NCI-H82 treated with DMSO at 0.1 percent for 48 hours (cell line): Measurements from ENCODE around the gene GSTA1.
"Not testable (repeated sequence)": the region's sequence is repeated elsewhere in the genome, so short reads cannot be mapped to it uniquely, and the experiment has no call there.

Source experiments
- DNase-seq: peaks from one replicate; lab custom pipeline; 2025; ENCODE audit not compliant: unreplicated experiment; lab: John Stamatoyannopoulos, UW

Gene GSTA1

DNA sequence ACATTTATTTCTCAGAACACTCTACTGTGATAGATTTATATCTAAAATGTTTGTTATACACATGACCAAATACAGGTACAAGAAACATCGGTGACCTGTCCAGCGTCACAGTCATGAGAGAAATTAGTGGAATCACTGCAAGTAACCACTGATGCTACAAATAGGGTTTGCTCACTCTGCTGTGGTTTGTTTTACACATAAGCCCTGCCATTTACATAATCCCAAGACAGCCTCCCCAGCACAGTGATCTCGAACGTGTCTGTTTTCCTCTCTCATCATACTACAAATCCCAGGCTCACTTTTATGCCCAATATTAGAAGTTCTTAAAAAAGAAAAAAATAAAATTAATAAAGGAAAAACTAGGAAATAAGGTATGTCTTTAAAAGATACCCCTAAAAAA, 6.2 kb upstream of the GSTA1 start:
- DNase-seq: not testable (repeated sequence)

GRCh38 chr6:52808660-52809059, 5.0 kb upstream of the GSTA1 start:
- no peak for DNase-seq

DNA sequence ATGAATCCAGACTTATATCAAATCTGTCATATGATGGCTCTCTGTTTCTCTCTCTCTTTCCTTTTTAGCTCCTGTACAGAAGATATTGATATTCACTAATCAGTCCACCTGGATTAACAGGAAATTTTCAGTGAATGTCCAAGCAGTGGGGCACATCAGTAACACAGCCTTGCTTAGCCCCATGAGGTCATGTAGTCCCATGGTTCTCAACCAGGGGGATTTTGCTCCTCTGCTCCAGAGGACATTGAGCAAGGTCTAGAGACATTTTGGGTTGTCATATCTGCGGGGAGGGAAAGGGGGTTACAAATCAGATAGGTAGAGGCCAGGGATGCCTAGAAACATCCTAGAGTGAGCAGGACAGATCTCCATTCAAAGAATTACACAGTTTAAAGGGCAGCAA, 810 bp downstream of the GSTA1 start:
- DNase-seq: no peak

DNA sequence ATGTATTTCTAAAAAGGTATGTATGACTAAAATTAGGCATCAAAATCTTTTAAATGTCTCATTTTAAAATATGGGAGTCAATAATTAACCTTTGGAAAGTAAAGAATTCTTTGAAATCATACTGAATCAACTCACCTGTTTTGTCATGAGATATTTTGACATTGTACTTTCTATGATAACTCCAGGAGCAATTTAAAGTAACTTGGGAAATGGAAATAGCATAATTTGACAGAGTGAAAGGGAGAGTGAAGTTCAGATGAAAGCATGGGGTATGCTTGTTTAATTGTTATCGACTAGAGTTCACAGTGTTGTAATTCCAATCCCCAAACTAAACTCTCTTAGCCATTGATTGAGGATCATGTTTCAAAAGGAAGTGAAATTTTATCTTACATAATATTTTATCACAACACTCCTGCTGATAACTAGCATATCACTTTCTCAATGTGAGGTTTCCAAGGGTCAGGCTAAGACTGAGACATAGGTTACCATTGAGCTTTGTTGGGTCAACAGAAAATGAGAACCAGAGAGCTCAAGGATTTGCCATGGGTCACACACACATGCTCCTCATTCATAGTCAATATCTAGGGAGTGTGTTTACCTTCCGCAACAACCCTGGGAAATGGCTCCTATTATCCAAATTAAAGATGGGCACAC, 2.3 kb downstream of the GSTA1 start:
- no peak for DNase-seq

DNA sequence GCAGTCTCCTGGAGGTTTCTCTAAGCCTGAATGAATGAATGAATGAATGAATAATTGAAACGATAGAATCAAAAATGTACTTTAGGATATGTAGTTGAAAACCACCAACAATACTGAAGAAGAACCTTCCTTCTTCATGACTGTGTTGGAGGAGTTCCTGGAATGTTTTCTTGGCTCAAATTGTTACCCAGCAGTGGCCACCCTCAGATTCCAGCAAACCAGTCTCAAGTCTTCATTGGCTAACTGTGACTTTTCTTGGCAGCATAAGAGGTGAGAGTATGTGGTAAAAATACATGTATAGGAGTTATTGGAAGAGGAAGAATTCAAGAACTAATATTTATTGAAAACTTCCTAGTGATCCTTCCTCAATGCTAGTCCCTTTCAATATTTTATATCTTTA, 4.3 kb downstream of the GSTA1 start:
- DNase-seq: not testable (repeated sequence)

GRCh38 chr6:52794366-52794765, 9.2 kb downstream of the GSTA1 start:
- DNase-seq: not testable (repeated sequence)

- DNase-seq: no peak
Observed at GRCh38 chr6:52790861-52791260, 12.8 kb downstream of the GSTA1 start.

DNA sequence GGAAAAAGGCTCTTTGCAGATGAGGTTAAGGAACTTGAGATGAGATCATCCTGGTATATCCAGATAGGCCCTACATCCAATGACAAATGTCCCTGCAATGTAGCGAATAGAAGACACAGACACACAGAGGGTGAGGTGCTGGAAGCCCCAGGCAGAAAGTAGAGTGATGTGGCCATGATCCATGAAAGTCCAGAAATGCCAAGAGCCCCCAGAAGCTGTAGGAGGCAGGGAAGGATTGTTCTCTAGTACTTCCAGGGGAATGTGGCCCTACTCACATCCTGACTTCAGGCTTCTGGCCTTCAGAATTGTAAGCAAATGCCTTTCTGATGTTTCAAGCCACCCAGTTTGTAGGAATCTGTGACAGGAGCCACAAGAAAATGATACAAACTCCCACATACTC, 14.0 kb downstream of the GSTA1 start:
- DNase-seq: not testable (repeated sequence)

GRCh38 chr6:52788478-52788877, 15.1 kb downstream of the GSTA1 start:
- no peak for DNase-seq

DNA sequence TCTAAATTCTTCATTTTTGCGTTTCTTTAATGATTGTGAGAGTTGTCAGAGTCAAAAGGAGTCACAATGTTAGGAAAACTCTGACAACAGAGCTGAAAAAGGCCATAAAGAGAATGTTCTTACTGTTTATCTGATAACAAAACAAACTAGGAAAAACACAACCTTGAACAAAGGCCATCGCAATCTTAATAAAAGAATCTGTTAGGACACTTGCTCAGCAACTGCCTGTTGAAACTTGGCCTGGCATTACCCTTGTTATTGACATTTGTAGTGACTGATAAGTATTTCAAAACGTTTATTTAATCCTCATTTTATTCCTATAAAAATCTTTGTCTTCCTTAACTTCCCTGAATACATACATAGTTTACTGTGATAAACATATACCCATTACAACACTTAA, 15.7 kb downstream of the GSTA1 start:
- DNase-seq: no peak

DNA sequence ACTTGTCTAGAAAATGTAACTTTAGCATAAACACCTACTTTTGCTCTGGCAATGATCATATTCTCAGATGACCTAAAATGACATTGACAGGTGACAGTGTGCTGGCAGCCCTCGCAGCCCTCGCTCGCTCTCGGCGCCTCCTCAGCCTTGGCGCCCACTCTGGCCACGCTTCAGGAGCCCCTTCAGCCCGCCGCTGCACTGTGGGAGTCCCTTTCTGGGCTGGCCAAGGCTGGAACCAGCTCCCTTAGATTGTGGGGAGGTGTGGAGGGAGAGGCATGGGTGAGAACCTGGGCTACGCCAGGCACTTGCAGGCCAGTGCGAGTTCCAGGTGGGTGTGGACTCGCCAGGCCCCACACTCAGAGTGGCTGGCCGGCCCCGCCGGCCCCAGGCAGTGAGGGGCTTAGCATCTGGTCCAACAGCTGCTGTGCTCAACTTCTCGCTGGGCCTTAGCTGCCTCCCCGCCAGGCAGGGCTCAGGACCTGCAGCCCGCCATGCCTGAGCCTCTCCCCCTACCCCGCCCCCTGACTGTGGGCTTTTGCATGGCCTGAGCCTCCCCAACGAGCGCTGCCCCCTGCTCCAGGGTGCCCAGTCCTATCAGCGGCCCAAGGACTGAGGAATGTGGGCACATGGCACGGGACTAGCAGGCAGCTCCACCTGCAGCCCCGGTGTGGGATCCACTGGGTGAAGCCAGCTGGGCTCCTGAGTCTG, 17.2 kb downstream of the GSTA1 start:
- no peak for DNase-seq

GRCh38 chr6:52782696-52783274, 20.8 kb downstream of the GSTA1 start:
- not testable (repeated sequence) for DNase-seq

- DNase-seq: not testable (repeated sequence)
Observed at GRCh38 chr6:52782209-52782608, 21.4 kb downstream of the GSTA1 start.

GRCh38 chr6:52779237-52779636, 24.4 kb downstream of the GSTA1 start:
- DNase-seq: no peak

- DNase-seq: not testable (repeated sequence)
Observed at GRCh38 chr6:52776711-52777351, 26.8 kb downstream of the GSTA1 start.

DNA sequence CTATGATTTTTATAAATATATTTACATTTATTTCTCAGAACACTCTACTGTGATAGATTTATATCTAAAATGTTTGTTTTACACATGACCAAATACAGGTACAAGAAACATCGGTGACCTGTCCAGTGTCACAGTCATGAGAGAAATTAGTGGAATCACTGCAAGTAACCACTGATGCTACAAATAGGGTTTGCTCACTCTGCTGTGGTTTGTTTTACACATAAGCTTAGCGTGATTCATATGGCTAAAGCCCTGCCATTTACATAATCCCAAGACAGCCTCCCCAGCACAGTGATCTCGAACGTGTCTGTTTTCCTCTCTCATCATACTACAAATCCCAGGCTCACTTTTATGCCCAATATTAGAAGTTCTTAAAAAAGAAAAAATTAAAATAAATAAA, 34.2 kb downstream of the GSTA1 start:
- not testable (repeated sequence) for DNase-seq

GRCh38 chr6:52767658-52768057, 36.0 kb downstream of the GSTA1 start:
- not testable (repeated sequence) for DNase-seq

- peak; percentile 10 for DNase-seq
Observed at GRCh38 chr6:52763322-52763916, 40.2 kb downstream of the GSTA1 start, which contains the start of gene GSTA2. TSS of gene GSTA2 (minus strand) at chr6:52763475. CDS start at chr6:52757947, 5,528 bp downstream.

GRCh38 chr6:52761673-52762491, 41.7 kb downstream of the GSTA1 start:
- DNase-seq: peak; percentile 30

DNA sequence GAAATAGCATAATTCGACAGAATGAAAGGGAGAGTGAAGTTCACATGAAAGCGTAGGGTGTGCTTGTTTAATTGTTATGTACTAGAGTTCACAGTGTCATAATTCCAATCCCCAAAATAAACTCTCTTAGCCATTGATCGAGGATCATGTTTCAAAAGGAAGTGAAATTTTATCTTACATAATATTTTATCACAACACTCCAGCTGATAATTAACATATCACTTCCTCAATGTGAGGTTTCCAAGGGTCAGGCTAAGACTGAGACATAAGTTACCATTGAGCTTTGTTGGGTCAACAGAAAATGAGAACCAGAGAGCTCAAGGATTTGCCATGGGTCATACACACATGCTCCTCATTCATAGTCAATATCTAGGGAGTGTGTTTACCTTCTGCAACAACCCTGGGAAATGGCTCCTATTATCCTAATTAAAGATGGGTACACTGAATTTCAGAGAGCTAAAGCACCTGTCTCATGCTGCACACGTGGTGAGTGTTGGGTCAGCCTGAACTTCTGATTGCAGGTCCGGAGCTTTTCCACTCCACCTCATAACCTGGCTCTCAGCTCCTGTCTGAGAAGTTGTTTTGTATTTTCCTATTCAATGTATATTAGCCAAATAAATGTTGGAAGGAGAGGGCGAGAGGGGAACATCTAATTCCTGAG, 43.4 kb downstream of the GSTA1 start:
- DNase-seq: no peak
